Transverse colon (tissue), 4 donors: ENCODE data around the gene GPC5. TPM values are rescaled to one million over a fixed set of nuclear protein-coding genes. Genes with fewer than 3 reads are reported as not detected.

Source experiments
- DNase-seq: peaks from one replicate; pipeline ENCODE4 v3.0.0-alpha.2; 2019
- H3K27ac ChIP-seq, 4 donors: fragments of 200-600 bp; sonication (generic); 2 replicates each; pipeline ENCODE4 v1.5.1; 2016 to 2018; ENCODE audit warnings: inconsistent platforms in 4 of 4
- H3K27me3 ChIP-seq: fragments of 200-600 bp; sonication (generic); 2 replicates; pipeline ENCODE4 v1.5.1; 2017; ENCODE audit warnings: inconsistent platforms
- H3K36me3 ChIP-seq, 4 donors: fragments of 200-600 bp; sonication (generic); 2 replicates each; pipeline ENCODE4 v1.5.1; 2017 to 2019; ENCODE audit warnings: inconsistent platforms in 4 of 4
- H3K4me1 ChIP-seq, 4 donors: fragments of 200-600 bp; sonication (generic); 2 replicates each; pipeline ENCODE4 v1.5.1; 2017 to 2020; ENCODE audit warnings: inconsistent platforms in 4 of 4
- H3K4me3 ChIP-seq, 4 donors: fragments of 200-600 bp; sonication (generic); 1 replicate in 1 of 4; 2 replicates in 3 of 4; pipeline versions ENCODE4 v1.5.1 to v1.6.1; 2017 to 2019; ENCODE audit warnings: inconsistent platforms in 4 of 4
- H3K9me3 ChIP-seq, 2 donors: fragments of 200-600 bp; sonication (generic); 2 replicates each; pipeline ENCODE4 v1.5.1; 2017 to 2019; ENCODE audit warnings: inconsistent platforms in 2 of 2
- EP300 ChIP-seq: sonication (generic); formaldehyde crosslinking; IDR thresholded peaks from one replicate; pipeline ENCODE4 v1.6.1; 2017; ENCODE audit warnings: antibody characterized with exemption, low read depth
- POLR2A ChIP-seq: fragments of 450-650 bp; IDR thresholded peaks from one replicate; pipeline ENCODE4 v1.6.1; 2016; ENCODE audit warnings: antibody characterized with exemption, mild to moderate bottlenecking, moderate library complexity
- POLR2AphosphoS5 ChIP-seq, 3 donors: sonication (generic); formaldehyde crosslinking; IDR thresholded peaks; one replicate each; pipeline ENCODE4 v1.6.1; 2016; ENCODE audit warnings: antibody characterized with exemption in 3 of 3
- WGBS, 2 donors: methylation state at CpG; one replicate each; pipeline ENCODE4 v1.1.5; 2018; ENCODE audit warnings: low coverage in 1 of 2; 5-methylcytosine and 5-hydroxymethylcytosine counted together
- in situ Hi-C, 4 donors: fragments of 200-750 bp; cut with MboI; loops; one replicate each; pipeline versions ENCODE4 v1.15.0 to v1.15.1; 2017; ENCODE audit warnings: low sequenced_read_pairs in 3 of 4, low pct_ligation_motif_present in 1 of 4, low pct_unique_long_range_greater_than_20kb in 1 of 4
- intact Hi-C: fragments of 100-400 bp; cut with DNase I; formaldehyde crosslinking; loops from one replicate; pipeline ENCODE4 v1.15.1; 2023; ENCODE audit warnings: low total_unique reads
- total RNA-seq, 4 donors: library from RNA; depleted of rRNA; stranded (reverse); fragments of >200 nt; gene quantifications; one replicate each; pipeline ENCODE4 v1.1.0, GENCODE V29; 2016
- TF ChIP-seq, protein P1 (sequence below), 5 experiments: fragments of 200-600 bp in 3 of 5; fragments of 450-650 bp in 2 of 5; sonication (generic) in 3 of 5; IDR thresholded peaks; 1 replicate in 2 of 5; 2 replicates in 3 of 5; pipeline ENCODE4 v1.5.1; 2016 to 2017; ENCODE audit warnings: antibody characterized with exemption in 5 of 5, inconsistent platforms in 3 of 5, mild to moderate bottlenecking in 2 of 5, moderate library complexity in 1 of 5

GPC5 gene
- total RNA-seq, 4 donors from 2014 or later, result 0.48 to 1.4 TPM; not detected in 2

DNA sequence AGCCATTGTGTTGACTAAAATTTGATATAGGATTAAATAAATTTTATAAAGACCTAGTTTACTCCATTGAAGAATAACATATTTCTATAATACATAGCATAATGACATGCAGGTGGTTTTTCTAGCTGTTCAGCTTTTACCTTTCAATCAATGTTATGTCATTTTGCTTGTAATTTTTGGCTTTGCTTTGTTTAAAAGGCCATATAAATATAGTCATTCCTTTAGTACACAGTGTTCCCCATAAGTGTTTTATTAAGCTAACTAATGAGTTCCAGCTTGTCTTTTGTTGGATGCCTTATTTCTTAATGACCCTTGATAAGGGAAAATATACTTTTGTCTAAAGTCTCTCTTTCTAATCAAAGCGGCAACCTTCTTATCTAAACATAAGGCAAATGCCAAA, 921.9 kb downstream of the GPC5 start:
- Histone ChIP-seq H3K9me3 (no peaks in the 10 kb centered on the region), H3K36me3 (no peaks in the 10 kb centered on the region), H3K4me3 (no peak overlapping the region), H3K27me3 (no peaks in the 10 kb centered on the region), H3K4me1 (no peaks in the 10 kb centered on the region), H3K27ac (no peak overlapping the region)
- no peak for DNase-seq
- in situ Hi-C loops (no loop called here), intact Hi-C loops (no loop called here)
- TF ChIP-seq EP300 (no peak), POLR2A (no peak), POLR2AphosphoS5 (IDR thresholded peaks at IDR 0.05) (no peak)
- TF ChIP-seq, protein P1, sequence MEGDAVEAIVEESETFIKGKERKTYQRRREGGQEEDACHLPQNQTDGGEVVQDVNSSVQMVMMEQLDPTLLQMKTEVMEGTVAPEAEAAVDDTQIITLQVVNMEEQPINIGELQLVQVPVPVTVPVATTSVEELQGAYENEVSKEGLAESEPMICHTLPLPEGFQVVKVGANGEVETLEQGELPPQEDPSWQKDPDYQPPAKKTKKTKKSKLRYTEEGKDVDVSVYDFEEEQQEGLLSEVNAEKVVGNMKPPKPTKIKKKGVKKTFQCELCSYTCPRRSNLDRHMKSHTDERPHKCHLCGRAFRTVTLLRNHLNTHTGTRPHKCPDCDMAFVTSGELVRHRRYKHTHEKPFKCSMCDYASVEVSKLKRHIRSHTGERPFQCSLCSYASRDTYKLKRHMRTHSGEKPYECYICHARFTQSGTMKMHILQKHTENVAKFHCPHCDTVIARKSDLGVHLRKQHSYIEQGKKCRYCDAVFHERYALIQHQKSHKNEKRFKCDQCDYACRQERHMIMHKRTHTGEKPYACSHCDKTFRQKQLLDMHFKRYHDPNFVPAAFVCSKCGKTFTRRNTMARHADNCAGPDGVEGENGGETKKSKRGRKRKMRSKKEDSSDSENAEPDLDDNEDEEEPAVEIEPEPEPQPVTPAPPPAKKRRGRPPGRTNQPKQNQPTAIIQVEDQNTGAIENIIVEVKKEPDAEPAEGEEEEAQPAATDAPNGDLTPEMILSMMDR (IDR thresholded peaks at IDR 0.05), result no peak
- 72 to 75% methylated on average over 1 of the region's 1 CpG for WGBS, 2 donors

DNA sequence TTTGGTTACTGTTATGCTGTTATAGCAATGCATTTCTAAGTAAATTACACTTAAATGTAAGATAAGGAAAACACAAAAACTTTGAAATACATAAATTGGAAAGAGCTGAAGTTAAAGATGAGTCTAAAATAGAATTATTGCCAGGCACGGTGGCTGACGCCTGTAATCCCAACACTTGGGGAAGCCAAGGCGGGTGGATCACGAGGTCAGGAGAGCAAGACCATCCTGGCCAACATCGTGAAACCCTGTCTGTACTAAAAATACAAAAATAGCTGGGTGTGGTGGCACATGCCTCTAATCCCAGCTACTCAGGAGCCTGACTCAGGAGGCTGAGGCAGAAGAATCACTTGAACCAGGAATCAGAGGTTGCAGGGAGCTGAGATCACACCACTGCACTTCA, 922.8 kb downstream of the GPC5 start:
- in situ Hi-C loops (no loop called here), intact Hi-C loops (no loop called here)
- DNase-seq, result no peak
- WGBS, 2 donors, result 68 to 100% methylated on average over 1 to 5 of the region's 5 CpGs
- Histone ChIP-seq H3K9me3 (no peaks in the 10 kb centered on the region), H3K4me1 (no peaks in the 10 kb centered on the region), H3K27me3 (no peaks in the 10 kb centered on the region), H3K36me3 (no peaks in the 10 kb centered on the region), H3K27ac (no peak overlapping the region), H3K4me3 (no peak overlapping the region)
- no peak for TF ChIP-seq EP300
- no peak for TF ChIP-seq POLR2AphosphoS5 (IDR thresholded peaks at IDR 0.05)
- TF ChIP-seq POLR2A, result no peak

DNA sequence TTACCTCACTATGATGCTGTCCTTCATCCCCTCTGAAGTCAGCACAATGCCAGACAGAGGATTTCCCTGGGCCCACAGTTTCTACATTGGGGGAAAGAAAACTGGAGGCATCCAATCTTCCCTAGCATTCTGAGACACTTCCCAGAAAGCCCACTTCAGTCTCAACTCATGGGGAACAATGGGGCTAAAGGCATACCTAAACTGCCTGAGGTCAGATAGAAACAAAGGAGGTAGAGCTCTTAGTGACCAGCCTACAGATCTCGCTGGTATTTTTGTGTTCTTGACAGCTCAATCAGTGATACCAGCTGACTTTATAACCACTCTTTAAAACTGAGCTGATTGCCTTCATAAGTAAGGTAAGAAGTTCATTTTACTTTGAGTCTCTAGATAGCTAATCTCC, 947.2 kb downstream of the GPC5 start:
- 83% methylated on average over 1 of the region's 1 CpG; no CpG with 5 or more reads in 1 of the 2 donors for WGBS, 2 donors
- intact Hi-C loops, result no loop called here
- Histone ChIP-seq H3K27me3 (no peaks in the 10 kb centered on the region), H3K4me3 (no peak overlapping the region), H3K4me1 (no peaks in the 10 kb centered on the region), H3K36me3 (no peaks in the 10 kb centered on the region), H3K27ac (no peak overlapping the region), H3K9me3 (no peaks in the 10 kb centered on the region)
- in situ Hi-C loops, result no loop called here
- DNase-seq, result no peak
- TF ChIP-seq, protein P1 (IDR thresholded peaks at IDR 0.05), result no peak
- TF ChIP-seq EP300 (no peak), POLR2A (no peak), POLR2AphosphoS5 (IDR thresholded peaks at IDR 0.05) (no peak)

DNA sequence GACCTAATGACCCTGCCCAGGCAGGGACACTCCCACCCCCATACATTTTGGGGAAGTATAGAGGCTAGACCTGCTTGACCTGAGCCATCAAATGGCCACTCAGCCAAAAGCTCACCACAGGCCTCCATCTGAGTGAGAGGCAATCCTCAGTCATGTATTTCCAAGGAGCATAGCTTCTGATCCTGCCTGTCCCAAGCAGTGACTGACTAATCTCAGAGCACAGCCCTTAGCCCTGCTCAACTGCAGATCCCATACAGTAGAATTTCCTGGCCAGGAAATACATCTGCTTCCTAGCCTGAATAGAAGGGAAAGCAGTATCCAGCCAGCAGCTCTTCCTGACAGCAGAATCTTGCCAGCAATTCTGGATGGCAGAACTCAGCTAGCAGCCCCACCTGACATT, 947.6 kb downstream of the GPC5 start:
- Histone ChIP-seq H3K4me3 (no peak overlapping the region), H3K36me3 (no peaks in the 10 kb centered on the region), H3K27ac (no peak overlapping the region), H3K27me3 (no peaks in the 10 kb centered on the region), H3K4me1 (no peaks in the 10 kb centered on the region), H3K9me3 (no peaks in the 10 kb centered on the region)
- in situ Hi-C loops, result no loop called here
- TF ChIP-seq POLR2A (no peak), POLR2AphosphoS5 (IDR thresholded peaks at IDR 0.05) (no peak), EP300 (no peak)
- intact Hi-C loops, result no loop called here
- DNase-seq, result no peak

DNA sequence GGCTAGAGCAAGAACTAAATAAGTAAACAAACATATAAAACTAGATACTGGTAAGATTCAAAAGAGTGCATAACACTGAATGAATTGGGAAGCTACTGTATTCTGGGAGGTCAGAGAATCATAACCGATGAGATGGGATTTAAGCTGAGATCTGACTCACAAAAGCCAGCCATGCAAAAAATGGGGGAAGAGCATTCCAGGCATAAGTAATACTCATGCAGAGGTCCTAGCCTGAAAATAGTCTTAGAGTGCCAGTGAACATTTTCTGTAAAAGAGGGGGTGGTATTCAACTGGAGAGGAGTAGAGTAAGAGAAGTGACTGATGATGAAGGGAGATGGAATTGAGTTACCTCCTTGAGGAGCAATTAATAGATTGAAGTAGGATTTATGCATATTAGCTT, 956.2 kb downstream of the GPC5 start:
- Histone ChIP-seq H3K4me3 (no peak overlapping the region), H3K4me1 (no peaks in the 10 kb centered on the region), H3K27ac (no peak overlapping the region), H3K9me3 (peaks cover 0 to 5% of the 10 kb centered on the region in 2 donors), H3K36me3 (no peaks in the 10 kb centered on the region), H3K27me3 (no peaks in the 10 kb centered on the region)
- in situ Hi-C loops (no loop called here), intact Hi-C loops (no loop called here)
- TF ChIP-seq, protein P1 (IDR thresholded peaks at IDR 0.05), result no peak
- no peak for TF ChIP-seq POLR2A
- no peak for TF ChIP-seq EP300
- no peak for TF ChIP-seq POLR2AphosphoS5 (IDR thresholded peaks at IDR 0.05)
- WGBS, 2 donors, result 88 to 100% methylated on average over 1 of the region's 1 CpG
- DNase-seq, result no peak
